ENCODE data around the gene CORIN.
"Not testable (repeated sequence)": the region's sequence is repeated elsewhere in the genome, so short reads cannot be mapped to it uniquely, and the experiment has no call there.

CORIN gene

GRCh38 chr4:47717188-47717587 lies 120.7 kb downstream of the CORIN start:
- no peak for DNase-seq
- Mint-ChIP-seq H3K4me3 (no peak overlapping the region), H3K36me3 (ENCODE audit: low read depth) (no peaks in the 10 kb centered on the region), H3K27ac (no peak overlapping the region), H3K9me3 (no peaks in the 10 kb centered on the region), H3K4me1 (peaks cover 33% of the 10 kb centered on the region), H3K27me3 (ENCODE audit: low read depth, poor library complexity) (peaks cover 8% of the 10 kb centered on the region)
- no peak for TF ChIP-seq CTCF (IDR thresholded peaks at IDR 0.05)

- no peaks in the 10 kb centered on the region for H3K9me3 Mint-ChIP-seq
- TF ChIP-seq CTCF (IDR thresholded peaks at IDR 0.05) = no peak
- H3K36me3 Mint-ChIP-seq (ENCODE audit: low read depth) = no peaks in the 10 kb centered on the region
- H3K27ac Mint-ChIP-seq = no peak overlapping the region
- peaks cover 8% of the 10 kb centered on the region for H3K27me3 Mint-ChIP-seq (ENCODE audit: low read depth, poor library complexity)
- peaks cover 33% of the 10 kb centered on the region for H3K4me1 Mint-ChIP-seq
- no peak overlapping the region for H3K4me3 Mint-ChIP-seq
- DNase-seq = no peak
Measured at GRCh38 chr4:47715716-47716416, 122.0 kb downstream of the CORIN start.

GRCh38 chr4:47714269-47714668 lies 123.6 kb downstream of the CORIN start:
- H3K36me3 Mint-ChIP-seq (ENCODE audit: low read depth) = no peaks in the 10 kb centered on the region
- H3K4me1 Mint-ChIP-seq = peaks cover 33% of the 10 kb centered on the region
- no peak for DNase-seq
- no peak for TF ChIP-seq CTCF (IDR thresholded peaks at IDR 0.05)
- H3K27me3 Mint-ChIP-seq (ENCODE audit: low read depth, poor library complexity) = peaks cover 8% of the 10 kb centered on the region
- no peaks in the 10 kb centered on the region for H3K9me3 Mint-ChIP-seq
- H3K27ac Mint-ChIP-seq = no peak overlapping the region
- no peak overlapping the region for H3K4me3 Mint-ChIP-seq

- Mint-ChIP-seq H3K27me3 (ENCODE audit: low read depth, poor library complexity) (peaks cover 5% of the 10 kb centered on the region), H3K4me1 (peaks cover 32% of the 10 kb centered on the region), H3K4me3 (peak overlapping the region; percentile 1), H3K36me3 (ENCODE audit: low read depth) (no peaks in the 10 kb centered on the region), H3K27ac (peak overlapping the region; percentile 94), H3K9me3 (no peaks in the 10 kb centered on the region)
- TF ChIP-seq CTCF (IDR thresholded peaks at IDR 0.05) = no peak
- DNase-seq = no peak
Measured at GRCh38 chr4:47713129-47713834, 124.6 kb downstream of the CORIN start.

- Mint-ChIP-seq H3K27me3 (ENCODE audit: low read depth, poor library complexity) (peaks cover 5% of the 10 kb centered on the region), H3K36me3 (ENCODE audit: low read depth) (no peaks in the 10 kb centered on the region), H3K4me1 (peaks cover 34% of the 10 kb centered on the region), H3K9me3 (no peaks in the 10 kb centered on the region), H3K27ac (no peak overlapping the region), H3K4me3 (no peak overlapping the region)
- DNase-seq = no peak
- no peak for TF ChIP-seq CTCF (IDR thresholded peaks at IDR 0.05)
Measured at GRCh38 chr4:47711646-47712045, 126.2 kb downstream of the CORIN start.

- no peaks in the 10 kb centered on the region for H3K9me3 Mint-ChIP-seq
- DNase-seq = no peak
- no peak overlapping the region for H3K4me3 Mint-ChIP-seq
- H3K4me1 Mint-ChIP-seq = peaks cover 33% of the 10 kb centered on the region
- TF ChIP-seq CTCF (IDR thresholded peaks at IDR 0.05) = no peak
- H3K27ac Mint-ChIP-seq = no peak overlapping the region
- peaks cover 5% of the 10 kb centered on the region for H3K27me3 Mint-ChIP-seq (ENCODE audit: low read depth, poor library complexity)
- no peaks in the 10 kb centered on the region for H3K36me3 Mint-ChIP-seq (ENCODE audit: low read depth)
Measured at GRCh38 chr4:47711183-47711582, 126.7 kb downstream of the CORIN start.

- H3K4me3 Mint-ChIP-seq; H3K36me3 Mint-ChIP-seq (ENCODE audit: low read depth); H3K27me3 Mint-ChIP-seq (ENCODE audit: low read depth, poor library complexity); DNase-seq; H3K27ac Mint-ChIP-seq; H3K9me3 Mint-ChIP-seq: not testable (repeated sequence)
- peaks cover 32% of the 10 kb centered on the region for H3K4me1 Mint-ChIP-seq
Measured at GRCh38 chr4:47706352-47706751, 131.5 kb downstream of the CORIN start.

Data from nephron progenitor cell (in vitro differentiated cells).